IMR-90 (cell line): ENCODE measurements around the gene VSIG4. TPM values are rescaled to one million over a fixed set of nuclear protein-coding genes. Genes with fewer than 3 reads are reported as not detected.
"Not testable (repeated sequence)": the region's sequence is repeated elsewhere in the genome, so short reads cannot be mapped to it uniquely, and the experiment has no call there.

Source experiments
- ATAC-seq: fragments of 200-7000 bp; cut with Tn5 transposase; 2 replicates; pipeline ENCODE4 v1.9.1; 2020; ENCODE audit warnings: low read depth, mild to moderate bottlenecking, moderate library complexity
- BruUV-seq: library from RNA; stranded (reverse); fragments of 400-500 nt; replicated peaks from 2 replicates; lab custom pipeline; 2021; lab: Mats Ljungman, UMichigan
- CTCF ChIA-PET: fragments of 300-600 bp; formaldehyde crosslinking; extraction: SDS; loops from one replicate; lab custom pipeline; 2021; ENCODE audit warnings: antibody characterized with exemption; lab: Yijun Ruan, JAX
- POLR2A ChIA-PET: fragments of 300-600 bp; sonication (Branson Sonifier 250); formaldehyde crosslinking; loops from one replicate; lab custom pipeline; 2022; ENCODE audit warnings: antibody characterized with exemption; ENCODE audit not compliant: unreplicated experiment; lab: Charles Lee
- DNase-seq: peaks from one replicate; pipeline ENCODE4 v3.0.0; 2013
- H2AFZ ChIP-seq: replicated peaks from 2 replicates; pipeline ENCODE3; 2013; ENCODE audit warnings: low read length, mild to moderate bottlenecking; ENCODE audit not compliant: poor library complexity
- H2AK5ac ChIP-seq: 2 replicates; pipeline ENCODE4 v1.6.1; 2013; ENCODE audit warnings: low read depth, low read length, inconsistent platforms
- H2AK9ac ChIP-seq: replicated peaks from 2 replicates; pipeline ENCODE3; 2013; ENCODE audit warnings: mild to moderate bottlenecking, low read depth, low read length, moderate library complexity; ENCODE audit not compliant: poor library complexity
- H2BK120ac ChIP-seq: 2 replicates; pipeline ENCODE4 v1.6.1; 2013; ENCODE audit warnings: low read depth, low read length, inconsistent platforms
- H2BK15ac ChIP-seq: 3 replicates; pipeline ENCODE4 v1.6.1; 2013; ENCODE audit warnings: low read depth, low read length, inconsistent platforms
- H2BK20ac ChIP-seq: 2 replicates; pipeline ENCODE4 v1.6.1; 2013; ENCODE audit warnings: low read depth, mild to moderate bottlenecking, inconsistent platforms, low read length, moderate library complexity
- H2BK5ac ChIP-seq: 2 replicates; pipeline ENCODE4 v1.6.1; 2013; ENCODE audit warnings: mild to moderate bottlenecking, low read depth, low read length, inconsistent platforms; ENCODE audit not compliant: poor library complexity, severe bottlenecking
- H3K14ac ChIP-seq: replicated peaks from 2 replicates; pipeline ENCODE4 v1.6.1; 2013; ENCODE audit warnings: low read depth, low read length, inconsistent platforms
- H3K18ac ChIP-seq: 2 replicates; pipeline ENCODE4 v1.6.1; 2013; ENCODE audit warnings: low read depth, low read length, control low read depth
- H3K23ac ChIP-seq: 2 replicates; pipeline ENCODE4 v1.6.1; 2013; ENCODE audit warnings: low read depth, low read length, inconsistent platforms
- H3K27ac ChIP-seq: 2 replicates; pipeline ENCODE4 v1.5.1; 2013; ENCODE audit warnings: mild to moderate bottlenecking, control low read depth, low read length; ENCODE audit not compliant: insufficient read depth
- H3K27me3 ChIP-seq: 2 replicates; pipeline ENCODE4 v1.6.1; 2013; ENCODE audit warnings: low read length; ENCODE audit not compliant: control insufficient read depth, insufficient read depth
- H3K36me3 ChIP-seq: 2 replicates; pipeline ENCODE4 v1.6.1; 2013; ENCODE audit warnings: low read length, mixed read lengths; ENCODE audit not compliant: control insufficient read depth, insufficient read depth
- H3K4ac ChIP-seq: 2 replicates; pipeline ENCODE4 v1.6.1; 2013; ENCODE audit warnings: low read depth, low read length, inconsistent platforms
- H3K4me1 ChIP-seq: 2 replicates; pipeline ENCODE4 v1.6.1; 2013; ENCODE audit warnings: low read length, mixed read lengths; ENCODE audit not compliant: control insufficient read depth, insufficient read depth
- H3K4me2 ChIP-seq: 2 replicates; pipeline ENCODE4 v1.6.1; 2013; ENCODE audit warnings: low read depth, mild to moderate bottlenecking, control low read depth, low read length, moderate library complexity
- H3K4me3 ChIP-seq: 2 replicates; pipeline ENCODE4 v1.5.1; 2013; ENCODE audit warnings: low read depth, mild to moderate bottlenecking, control low read depth, low read length, moderate library complexity; ENCODE audit not compliant: insufficient read depth
- H3K56ac ChIP-seq: 2 replicates; pipeline ENCODE4 v1.6.1; 2013; ENCODE audit warnings: low read length, inconsistent platforms; ENCODE audit not compliant: insufficient read depth; ENCODE audit errors: extremely low read depth
- H3K79me1 ChIP-seq, 2 experiments: 2 replicates each; pipeline ENCODE4 v1.6.1; 2013; ENCODE audit warnings: low read length in 2 of 2, inconsistent platforms in 1 of 2, low read depth in 1 of 2
- H3K9ac ChIP-seq: 2 replicates; pipeline ENCODE4 v1.6.1; 2013; ENCODE audit warnings: low read depth, low read length, control low read depth
- H3K9me1 ChIP-seq: 2 replicates; pipeline ENCODE4 v1.6.1; 2013; ENCODE audit warnings: low read length, inconsistent platforms; ENCODE audit not compliant: insufficient read depth
- H3K9me3 ChIP-seq: 2 replicates; pipeline ENCODE4 v1.6.1; 2013; ENCODE audit warnings: low read length; ENCODE audit not compliant: control insufficient read depth, insufficient read depth
- H4K20me1 ChIP-seq: 2 replicates; pipeline ENCODE4 v1.6.1; 2013; ENCODE audit warnings: low read length, inconsistent platforms; ENCODE audit not compliant: insufficient read depth
- H4K5ac ChIP-seq: 2 replicates; pipeline ENCODE4 v1.6.1; 2013; ENCODE audit warnings: mild to moderate bottlenecking, low read depth, low read length, control low read depth
- H4K8ac ChIP-seq, 2 experiments: 2 replicates each; pipeline ENCODE4 v1.6.1; 2013; ENCODE audit warnings: low read depth in 2 of 2, low read length in 2 of 2, control low read depth in 1 of 2, inconsistent platforms in 1 of 2
- H4K91ac ChIP-seq: 2 replicates; pipeline ENCODE4 v1.6.1; 2013; ENCODE audit warnings: low read depth, low read length, inconsistent platforms; ENCODE audit not compliant: insufficient read depth
- WGBS, 2 experiments: methylation state at CpG; one replicate each; pipeline versions ENCODE4 v1.1.5 to v1.1.7; 2013; ENCODE audit warnings: missing lambda C conversion rate in 2 of 2; ENCODE audit not compliant: insufficient read length in 1 of 2; ENCODE audit errors: extremely low coverage in 2 of 2; 5-methylcytosine and 5-hydroxymethylcytosine counted together
- dilution Hi-C: fragments of 300-500 bp; cut with HindIII; formaldehyde crosslinking; loops from one replicate; pipeline ENCODE4 v1.14.3; 2018; ENCODE audit warnings: low sequenced_read_pairs; ENCODE audit not compliant: unreplicated experiment
- in situ Hi-C: fragments of 300-500 bp; cut with MboI; formaldehyde crosslinking; loops from 3 replicates; pipeline ENCODE4 v1.14.3; 2019; ENCODE audit warnings: low sequenced_read_pairs, inconsistent platforms, mixed read lengths
- intact Hi-C: fragments of 100-400 bp; cut with micrococcal nuclease; formaldehyde crosslinking; loops from 2 replicates; pipeline ENCODE4 v1.10.0; 2022
- polyA plus RNA-seq, 3 experiments: library from polyadenylated mRNA; depleted of rRNA; stranded (reverse); fragments of >200 nt; gene quantifications; 2 replicates each; pipeline ENCODE4 v1.2.3, GENCODE V29; 2012; ENCODE audit warnings: low replicate concordance in 1 of 3
- total RNA-seq: library from RNA; depleted of rRNA; stranded (reverse); fragments of >200 nt; gene quantifications from 2 replicates; pipeline ENCODE4 v1.2.3, GENCODE V29; 2012; rRNA removed

VSIG4 gene
- total and polyA plus RNA-seq, 2 of the 4 experiments (the other 2 are of a cell fraction) = not detected

DNA sequence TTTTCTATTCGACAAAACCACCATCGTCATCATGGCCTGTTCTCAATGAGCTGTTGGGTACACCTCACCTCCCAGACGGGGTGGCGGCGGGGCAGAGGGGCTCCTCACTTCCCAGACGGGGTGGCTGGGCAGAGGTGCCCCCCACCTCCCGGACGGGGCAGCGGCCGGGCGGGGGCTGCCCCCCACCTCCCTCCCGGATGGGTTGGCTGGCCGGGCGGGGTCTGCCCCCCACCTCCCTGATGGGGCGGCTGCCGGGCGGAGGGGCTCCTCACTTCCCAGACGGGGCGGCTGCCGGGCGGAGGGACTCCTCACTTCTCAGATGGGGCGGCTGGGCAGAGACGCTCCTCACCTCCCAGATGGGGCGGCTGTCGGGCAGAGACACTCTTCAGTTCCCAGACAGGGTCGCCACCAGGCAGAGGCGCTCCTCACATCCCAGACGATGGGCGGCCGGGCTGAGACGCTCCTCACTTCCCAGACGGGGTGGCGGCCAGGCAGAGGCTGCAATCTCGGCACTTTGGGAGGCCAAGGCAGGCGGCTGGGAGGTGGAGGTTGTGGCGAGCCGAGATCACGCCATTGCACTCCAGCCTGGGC is 64.6 kb downstream of the VSIG4 start:
- H4K8ac ChIP-seq, H3K4me1 ChIP-seq, CTCF ChIA-PET, H3K9me3 ChIP-seq, H3K9me1 ChIP-seq, H2AK9ac ChIP-seq, intact Hi-C loops, H4K20me1 ChIP-seq, H3K4me2 ChIP-seq, BruUV-seq, dilution Hi-C loops, H3K9ac ChIP-seq, H2AFZ ChIP-seq, H3K23ac ChIP-seq, ATAC-seq, POLR2A ChIA-PET, DNase-seq, H3K18ac ChIP-seq, in situ Hi-C loops, H2BK120ac ChIP-seq, H4K91ac ChIP-seq, H3K79me1 ChIP-seq, H2AK5ac ChIP-seq, H2BK5ac ChIP-seq, H2BK15ac ChIP-seq, H3K4me3 ChIP-seq, H3K36me3 ChIP-seq, H3K14ac ChIP-seq, H2BK20ac ChIP-seq, H3K56ac ChIP-seq, H4K5ac ChIP-seq, H3K27ac ChIP-seq, H3K4ac ChIP-seq: not testable (repeated sequence)
- H3K27me3 ChIP-seq = peaks cover 10% of the 10 kb centered on the region
- 80% methylated on average over 2 of the region's 38 CpGs; no CpG with 5 or more reads in 1 of the 2 experiments for WGBS, 2 experiments

Other genes with a start within 250 kb of the VSIG4 start
- 16.4 and 23.5 TPM in 2 replicates for gene HEPH, start 124.2 kb upstream of the VSIG4 start, total RNA-seq
- gene HEPH, start 124.2 kb upstream of the VSIG4 start, polyA plus RNA-seq (2012; rRNA removed) = 21.1 and 29.5 TPM in 2 replicates